SKM-1 (cell line): ENCODE data around the gene MRPL3.

Experiments
- DNase-seq: peaks from one replicate; lab custom pipeline; 2025; ENCODE audit not compliant: unreplicated experiment; lab: John Stamatoyannopoulos, UW

The MRPL3 gene

DNA sequence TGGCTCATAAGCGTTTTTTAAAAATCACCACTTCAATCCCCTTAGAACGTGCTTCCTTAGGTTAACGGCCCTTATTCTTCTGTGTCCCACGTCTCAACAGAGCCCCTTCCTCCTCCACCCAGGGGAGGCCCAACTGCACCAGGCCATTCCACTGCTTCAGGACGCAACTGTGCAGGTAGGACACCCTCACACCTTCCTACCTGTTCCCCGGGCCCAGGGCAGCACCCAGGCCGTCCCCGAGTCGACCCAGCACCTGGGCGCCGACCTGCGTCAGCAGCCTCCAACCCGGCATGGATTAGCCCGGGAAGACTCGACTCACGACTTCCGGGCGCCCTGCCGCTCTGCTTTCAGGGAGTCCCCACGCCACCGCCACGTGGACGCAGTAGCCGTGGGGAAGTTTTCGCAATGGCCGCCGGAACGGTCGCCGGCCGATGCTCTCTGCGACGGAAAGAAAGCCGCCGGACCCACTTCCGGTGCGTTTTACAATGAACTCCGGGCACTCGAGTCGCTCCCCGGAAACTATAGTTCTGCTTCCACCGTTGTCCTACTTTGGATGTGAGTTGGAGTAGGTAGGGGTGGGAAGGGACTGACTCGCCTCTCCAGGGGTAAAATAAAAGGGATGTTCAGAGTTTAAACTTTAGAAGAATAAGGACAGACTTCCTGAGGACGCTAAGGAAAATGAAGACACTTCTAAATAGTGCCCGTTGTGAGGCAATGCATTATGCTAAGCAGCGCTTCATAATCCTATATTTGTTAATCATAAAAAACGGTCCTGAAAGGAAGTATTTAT is at the start of gene MRPL3:
TSS of gene MRPL3 (minus strand) at position 442 of the 790 bp plus-strand sequence. CDS start at position 292, 150 bp downstream.
- DNase-seq, result peak; percentile 77

DNA sequence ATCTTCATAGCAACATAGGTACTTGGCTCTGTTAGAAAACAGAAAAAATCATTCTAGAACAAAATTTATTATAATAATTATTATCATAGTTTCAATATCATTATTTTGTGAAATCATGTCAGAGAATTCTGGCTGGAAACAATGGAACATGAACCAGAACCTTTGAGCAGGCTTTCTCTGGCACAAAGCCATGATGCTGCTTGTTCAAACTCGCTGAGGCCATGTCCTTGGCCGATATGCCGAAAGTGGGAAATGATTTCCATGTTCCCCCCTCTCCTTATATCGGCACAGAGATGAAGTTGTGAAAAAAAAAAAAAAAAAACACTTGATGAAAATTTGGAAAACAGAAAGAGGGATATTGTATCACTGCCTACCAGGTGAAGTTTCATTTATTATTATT is 49.0 kb upstream of the MRPL3 start:
- DNase-seq, result no peak

DNA sequence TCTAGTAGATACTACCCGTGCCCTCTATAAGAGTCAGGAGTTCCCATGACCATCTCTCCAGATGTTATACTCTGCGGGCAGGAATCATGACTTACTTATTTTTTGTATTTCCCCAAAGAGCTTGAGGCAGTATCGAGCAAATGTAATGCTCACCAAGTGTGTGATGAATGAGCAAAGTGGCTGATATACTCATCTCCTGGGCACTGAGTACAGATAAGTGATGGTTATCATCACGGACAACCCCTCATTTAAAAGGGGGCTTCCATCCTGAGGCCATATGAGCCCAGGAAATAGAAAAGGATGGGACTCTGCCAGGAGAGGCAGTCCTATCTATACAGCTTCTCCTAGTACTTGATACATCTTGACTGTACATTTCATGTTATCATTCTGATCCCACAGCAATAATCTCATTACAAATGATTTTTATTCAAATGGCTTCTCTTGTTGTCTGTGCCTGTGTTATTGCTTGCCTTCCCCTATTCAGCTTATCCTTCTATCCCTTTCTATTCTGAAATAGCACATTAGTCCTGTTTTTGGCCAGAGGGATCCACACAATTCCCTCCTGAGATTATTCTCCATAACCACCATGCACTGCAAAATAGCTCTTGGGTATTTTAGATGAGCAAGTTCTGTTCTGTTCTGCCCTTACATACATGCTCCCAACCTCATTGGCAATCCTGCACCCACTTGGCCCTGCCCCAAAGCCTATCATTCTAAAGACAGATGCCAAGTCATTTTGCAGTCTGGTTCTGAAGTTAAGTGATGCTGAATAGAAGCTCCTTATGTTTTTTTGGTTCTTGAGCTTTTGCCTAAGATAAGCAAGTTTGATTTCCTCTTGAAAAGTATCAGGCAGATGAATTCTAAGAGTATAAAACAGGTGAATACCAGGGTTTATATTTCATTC is 48.0 kb upstream of the MRPL3 start:
- DNase-seq, result no peak

DNA sequence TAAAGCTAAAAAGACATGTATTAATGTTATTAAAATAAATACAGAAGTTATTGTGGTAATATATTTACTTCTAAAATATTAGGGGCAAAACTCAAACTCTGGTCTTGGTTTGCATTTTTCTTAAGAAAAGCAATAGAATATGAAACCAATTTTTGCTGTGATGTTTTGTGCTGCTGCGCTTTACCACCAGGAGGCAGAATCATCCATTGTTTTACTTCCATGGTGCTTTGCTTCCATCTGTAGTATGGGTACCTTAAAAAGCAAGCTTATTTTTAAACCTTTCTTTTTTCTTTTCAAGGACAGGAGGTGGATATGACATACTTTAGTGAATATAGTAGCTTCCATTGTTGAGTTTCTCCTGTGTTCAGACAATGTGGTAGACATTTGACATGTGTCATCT is 46.6 kb upstream of the MRPL3 start:
- DNase-seq, result no peak

DNA sequence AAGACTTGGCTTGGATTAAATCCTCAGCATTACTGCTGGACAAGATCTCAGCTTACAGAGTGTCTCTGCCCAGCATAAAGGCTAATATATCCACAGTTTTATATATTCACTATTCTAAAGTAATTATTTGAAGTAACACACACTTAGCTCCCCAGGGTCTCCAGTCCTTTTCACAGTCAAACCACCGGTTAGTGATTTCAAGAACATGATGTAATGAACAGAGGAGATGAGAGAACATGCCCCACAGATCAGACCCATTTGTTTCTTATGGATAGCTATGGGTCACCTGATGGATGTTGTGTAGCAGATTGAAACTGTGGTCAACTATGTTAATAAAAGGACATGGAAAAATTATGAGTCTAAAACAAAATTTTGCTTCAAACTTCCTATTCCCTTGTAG is 44.8 kb upstream of the MRPL3 start:
- DNase-seq, result no peak

DNA sequence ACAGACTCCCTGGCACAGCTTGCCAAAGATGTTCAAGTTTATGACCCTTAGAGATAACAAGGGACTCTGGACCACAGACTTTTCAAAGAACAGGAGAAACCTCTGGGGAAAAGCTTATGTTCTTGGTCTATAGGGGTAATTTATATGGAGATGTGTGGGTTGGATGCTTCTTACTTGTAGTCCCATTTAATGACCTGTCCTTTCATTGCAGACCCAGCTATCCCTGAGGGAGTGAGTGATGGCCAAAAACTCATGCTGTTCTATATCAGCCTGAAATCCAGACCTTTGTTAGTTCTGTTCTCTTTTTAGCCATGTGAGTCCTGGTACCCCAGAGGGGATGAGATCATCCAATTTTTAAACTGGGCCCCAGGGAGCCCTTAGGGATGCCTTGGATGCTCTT is 43.7 kb upstream of the MRPL3 start:
- DNase-seq, result no peak

DNA sequence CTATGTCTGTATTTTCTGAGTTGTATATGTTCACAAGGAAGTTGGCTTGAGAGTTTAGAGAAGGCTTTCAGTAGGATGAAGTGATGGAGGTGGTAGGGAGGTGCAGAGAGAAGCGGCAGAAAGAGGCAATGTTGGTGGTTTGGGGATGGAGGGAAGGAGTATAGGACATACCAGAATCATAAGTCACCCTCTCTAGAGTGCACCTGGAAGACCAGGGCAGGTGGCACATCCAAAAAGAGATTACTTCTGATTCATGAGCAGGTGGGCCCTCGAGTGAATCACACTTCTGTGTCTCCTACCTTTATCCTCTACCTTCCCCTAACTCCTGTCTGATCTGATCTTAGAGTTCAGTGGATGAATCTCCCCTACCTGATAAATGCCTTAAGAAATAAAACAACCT is 41.8 kb upstream of the MRPL3 start:
- DNase-seq, result no peak

DNA sequence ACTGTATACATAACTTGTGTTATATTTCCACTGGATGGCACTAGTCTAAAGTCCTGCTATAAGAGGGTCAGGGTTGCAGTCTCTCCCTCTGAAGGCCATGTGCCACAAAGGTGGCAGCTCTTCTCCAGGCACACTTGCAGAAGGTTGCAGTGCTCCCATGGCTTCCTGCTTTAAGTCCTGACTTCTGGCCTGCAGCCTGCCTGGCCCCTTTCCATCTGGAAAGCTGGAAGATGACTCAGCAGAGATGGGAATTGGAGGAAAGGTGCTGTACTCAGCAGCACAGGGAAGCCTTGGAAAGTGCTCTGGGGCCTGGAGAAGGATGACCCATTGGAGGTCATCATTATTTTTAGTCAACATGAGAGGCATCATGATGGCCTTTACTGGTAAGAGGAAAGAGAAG is 40.9 kb upstream of the MRPL3 start:
- no peak for DNase-seq

DNA sequence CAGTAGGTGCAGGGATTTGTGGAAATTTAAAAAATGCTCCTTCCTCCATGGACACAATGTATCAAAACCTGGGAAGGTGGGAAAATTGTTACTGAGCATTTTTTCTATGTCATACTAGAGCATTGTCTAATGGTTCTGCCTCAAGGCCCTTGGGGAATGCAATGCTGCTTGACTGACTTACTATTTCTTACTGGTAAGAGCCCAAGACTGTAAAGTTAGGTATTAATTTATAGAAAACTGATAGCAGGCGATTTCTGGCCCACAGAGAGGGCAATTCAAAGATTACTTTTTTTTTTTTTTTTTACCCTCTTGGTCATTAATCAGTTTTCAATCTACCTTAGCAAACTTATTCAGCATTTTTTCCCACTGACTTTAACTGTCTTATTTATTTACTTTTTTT is 38.5 kb upstream of the MRPL3 start:
- DNase-seq, result no peak

DNA sequence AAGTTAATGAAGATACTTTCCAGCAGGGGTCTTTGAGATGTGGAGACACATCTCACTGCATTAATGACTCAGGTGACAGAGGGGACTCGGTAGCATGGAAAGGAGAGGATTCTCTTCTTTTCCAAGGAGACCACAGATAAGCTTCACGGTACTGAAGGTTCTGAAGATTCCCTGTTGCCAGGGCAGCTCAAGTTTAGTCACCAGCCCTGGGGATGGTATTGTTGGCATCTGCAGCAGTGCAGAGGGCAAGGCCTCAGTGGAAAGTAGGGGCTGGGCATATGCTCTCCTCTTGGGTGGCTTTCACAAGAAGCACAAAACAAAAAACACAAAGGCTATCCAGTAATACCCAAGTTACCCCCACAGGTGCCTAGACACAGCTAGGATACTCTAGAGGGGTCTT is 38.0 kb upstream of the MRPL3 start:
- no peak for DNase-seq

DNA sequence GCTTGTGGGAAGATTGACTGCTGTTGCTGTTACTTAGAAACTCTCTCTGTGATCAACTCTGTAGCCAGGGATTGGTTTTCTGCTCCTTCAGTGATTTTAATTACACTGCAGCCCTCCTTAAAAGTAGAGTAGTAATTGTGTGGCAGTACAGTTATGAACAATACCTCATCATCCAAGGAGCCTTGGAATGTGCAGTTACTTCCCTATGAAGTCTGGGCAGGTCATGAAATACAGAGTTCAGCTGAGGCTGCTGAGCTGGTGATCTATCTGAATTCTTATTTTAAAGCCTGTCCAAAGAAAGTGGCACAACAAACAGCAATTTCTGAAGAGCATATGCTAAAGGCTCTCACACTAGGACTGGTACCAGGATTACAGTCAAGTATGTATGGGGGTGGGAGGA is 37.4 kb upstream of the MRPL3 start:
- no peak for DNase-seq

DNA sequence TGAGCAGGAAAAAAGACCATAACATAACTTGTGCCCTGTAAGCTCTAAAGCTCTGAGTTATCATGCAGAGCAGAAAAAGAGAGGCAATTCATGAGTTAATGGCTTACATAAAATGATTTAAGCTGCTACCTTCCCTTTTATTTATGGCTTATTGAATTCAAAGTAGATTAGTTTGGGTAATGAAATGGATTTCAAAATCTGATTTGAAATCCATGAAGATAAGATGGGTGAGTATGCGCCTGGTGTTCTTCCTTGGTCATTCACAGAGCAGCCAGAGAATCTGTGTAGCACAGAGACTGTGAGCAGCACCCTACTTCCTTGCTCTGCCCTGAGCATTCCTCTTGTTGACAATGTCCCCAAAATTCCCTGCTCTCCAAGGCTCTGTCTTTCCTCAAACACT is 36.2 kb upstream of the MRPL3 start:
- no peak for DNase-seq

DNA sequence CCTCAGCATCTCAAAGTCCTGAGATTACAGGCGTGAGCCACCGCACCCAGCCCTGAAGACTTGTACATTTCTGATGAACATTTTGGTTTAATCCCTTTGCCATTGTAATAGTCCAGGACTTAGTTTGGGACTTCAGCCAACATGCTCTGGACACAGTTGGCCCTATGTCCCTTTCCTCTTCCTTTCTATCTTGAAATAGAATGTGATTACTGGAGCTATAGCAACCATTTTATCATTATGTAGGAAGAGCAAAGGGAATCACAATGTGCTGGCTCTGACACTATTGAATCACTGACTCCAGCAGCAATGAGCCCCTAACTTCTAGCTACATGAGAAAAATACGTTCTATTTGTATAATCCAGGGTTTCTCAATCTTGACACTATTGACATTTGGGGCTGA is 34.8 kb upstream of the MRPL3 start:
- no peak for DNase-seq

DNA sequence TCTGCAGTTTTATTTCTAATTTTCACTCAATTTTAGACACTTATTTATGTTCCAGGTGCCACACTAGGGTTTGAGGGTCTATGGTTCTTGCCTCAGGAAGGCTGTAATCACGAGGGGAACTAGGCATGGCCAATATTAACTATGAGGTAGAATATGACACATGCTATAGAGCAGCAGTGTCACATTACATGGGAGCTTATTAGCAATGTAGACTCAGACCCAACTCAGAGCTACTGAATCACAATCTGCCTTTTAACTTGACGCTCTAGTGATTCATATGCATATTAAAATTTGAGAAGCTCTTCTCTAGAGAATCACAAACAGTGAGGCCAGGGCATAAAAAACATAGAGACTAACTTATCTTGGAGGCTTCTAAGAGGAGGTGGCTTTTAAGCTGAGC is 32.8 kb upstream of the MRPL3 start:
- DNase-seq, result no peak

DNA sequence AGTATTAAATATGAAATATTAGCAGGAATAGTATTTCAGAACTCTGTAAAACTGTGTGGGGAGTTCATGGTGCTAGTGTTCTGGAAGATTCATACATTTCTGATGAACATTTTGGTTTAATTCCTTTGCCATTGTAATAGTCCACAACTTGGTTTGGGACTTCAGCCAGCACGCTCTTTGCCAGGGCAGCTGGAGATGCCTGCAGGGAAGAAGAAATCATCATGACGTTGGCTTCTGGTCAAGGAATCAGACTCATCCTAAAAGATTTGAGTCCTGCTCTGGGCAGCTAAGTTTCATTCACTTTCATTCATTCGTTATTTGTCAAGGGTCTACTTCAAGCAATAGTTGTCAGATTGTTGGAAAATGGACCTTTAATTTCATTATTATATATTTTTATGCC is 32.4 kb upstream of the MRPL3 start:
- DNase-seq, result no peak

DNA sequence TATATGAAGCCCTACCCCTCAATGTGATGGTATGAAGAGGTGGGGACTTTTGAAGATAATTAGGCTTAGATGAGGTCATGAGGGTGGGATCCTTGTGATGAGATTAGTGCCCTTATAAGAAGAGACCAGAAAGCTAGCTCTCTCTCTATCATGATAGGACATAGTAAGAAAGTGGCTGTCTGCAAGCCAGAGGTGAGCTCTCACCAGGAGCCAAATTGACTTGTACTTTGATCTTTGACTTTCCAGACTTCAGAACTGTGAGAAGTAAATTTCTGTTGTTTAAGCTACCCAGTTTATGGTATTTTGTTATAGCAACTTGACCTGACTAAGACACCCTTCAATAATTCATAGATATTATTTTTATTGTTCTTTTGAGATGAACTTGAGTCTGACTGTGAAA is 29.9 kb upstream of the MRPL3 start:
- DNase-seq, result no peak

DNA sequence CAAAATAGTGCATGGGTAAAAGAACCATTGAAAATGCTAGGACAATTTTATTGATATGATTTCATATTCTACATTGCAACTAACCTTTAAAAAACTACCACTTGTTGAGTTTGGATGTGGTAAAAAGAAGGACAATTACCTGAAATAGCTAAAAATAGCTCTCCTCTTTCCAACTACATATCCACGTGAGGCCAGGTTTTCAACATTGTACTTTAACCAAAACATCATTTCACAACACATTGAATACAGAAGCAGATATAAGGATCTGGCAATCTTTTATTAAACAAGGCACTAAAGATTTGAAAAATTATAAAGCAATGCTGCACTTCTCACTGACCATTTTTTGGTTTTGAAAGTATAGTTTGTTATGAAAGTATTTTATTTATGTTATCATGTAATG is 28.1 kb upstream of the MRPL3 start:
- no peak for DNase-seq

DNA sequence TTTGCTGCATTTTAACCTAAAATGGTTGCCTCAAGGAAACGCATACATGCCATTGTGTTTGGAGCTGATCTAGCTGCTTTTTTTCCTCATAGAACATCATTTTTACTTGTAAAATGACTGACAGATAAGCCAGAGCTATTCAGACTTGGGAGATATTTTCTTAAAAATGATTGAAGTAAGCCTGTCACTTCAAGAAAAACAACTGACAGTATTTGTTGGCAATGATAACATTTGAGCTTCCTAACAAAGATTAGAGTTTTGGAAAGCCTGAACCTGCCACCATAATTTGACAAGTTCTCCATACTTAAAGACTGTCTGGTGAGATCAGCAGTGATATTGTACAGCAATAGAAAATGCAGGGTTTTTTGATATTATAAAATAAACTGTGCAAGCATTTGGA is 27.6 kb upstream of the MRPL3 start:
- no peak for DNase-seq

DNA sequence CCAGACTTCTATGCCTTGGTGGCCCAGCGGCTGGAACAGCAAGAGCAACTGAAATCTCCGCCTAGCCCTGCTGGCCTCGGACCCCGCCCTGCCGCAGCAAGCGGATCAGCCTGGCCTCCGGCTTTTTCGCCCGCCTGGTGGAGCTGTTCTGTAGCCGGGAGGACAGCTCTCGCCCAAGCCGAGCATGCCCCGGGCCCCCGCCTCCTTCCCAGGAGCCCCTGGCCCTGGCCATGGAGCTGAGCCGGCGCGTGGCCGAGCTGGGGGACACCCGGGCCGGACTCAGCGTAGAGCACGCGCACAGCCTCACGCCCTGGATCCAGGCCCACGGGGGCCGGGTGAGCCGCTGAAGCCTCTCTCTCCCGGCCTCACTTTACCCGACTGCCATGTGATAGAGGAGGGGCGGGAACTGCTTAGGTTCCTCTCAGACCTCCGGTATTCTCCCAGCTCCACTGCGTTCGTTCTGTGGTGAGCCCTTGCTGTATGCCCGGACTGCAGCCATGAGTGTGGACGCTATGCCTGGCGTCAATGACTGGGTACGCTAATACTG is 24.1 kb upstream of the MRPL3 start:
- no peak for DNase-seq

DNA sequence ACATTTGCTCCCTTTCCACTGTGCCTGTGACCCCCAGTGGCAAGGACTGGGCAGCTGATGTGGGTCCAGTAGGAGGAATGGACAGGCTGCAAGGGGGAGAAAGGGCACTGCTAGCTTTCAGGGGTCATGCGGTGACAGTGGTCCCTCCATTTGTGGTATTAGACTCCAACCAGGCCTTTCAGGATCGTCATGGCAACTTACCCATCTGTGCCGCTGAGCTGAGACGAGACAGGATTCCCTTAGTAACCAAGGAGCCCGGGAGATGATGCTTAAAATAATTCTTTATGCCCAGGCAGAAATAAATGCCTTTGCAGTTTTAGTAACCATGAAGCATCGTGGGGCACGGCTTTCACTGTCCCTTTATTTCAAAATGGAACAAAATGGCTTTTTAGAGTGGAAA is 15.9 kb upstream of the MRPL3 start:
- DNase-seq, result no peak

DNA sequence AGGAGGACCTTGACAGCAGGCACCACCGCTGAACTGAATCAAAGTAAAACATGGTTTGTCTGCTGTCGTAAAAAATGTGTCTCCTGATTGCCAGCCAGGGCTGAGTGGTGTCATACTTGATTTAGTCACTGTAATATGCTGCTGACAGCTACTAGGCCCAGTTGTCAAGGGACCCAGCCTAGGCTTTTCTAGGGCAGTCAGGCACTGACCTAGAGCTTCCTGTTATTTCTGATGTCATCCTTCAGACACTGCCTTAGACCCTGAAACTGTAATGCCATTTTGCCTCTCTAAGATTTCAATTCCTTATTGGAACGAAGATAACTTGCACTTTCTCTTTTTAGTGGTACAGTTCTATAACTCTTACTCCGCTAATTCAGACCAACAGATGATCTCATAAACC is 2.6 kb upstream of the MRPL3 start:
- DNase-seq, result no peak

DNA sequence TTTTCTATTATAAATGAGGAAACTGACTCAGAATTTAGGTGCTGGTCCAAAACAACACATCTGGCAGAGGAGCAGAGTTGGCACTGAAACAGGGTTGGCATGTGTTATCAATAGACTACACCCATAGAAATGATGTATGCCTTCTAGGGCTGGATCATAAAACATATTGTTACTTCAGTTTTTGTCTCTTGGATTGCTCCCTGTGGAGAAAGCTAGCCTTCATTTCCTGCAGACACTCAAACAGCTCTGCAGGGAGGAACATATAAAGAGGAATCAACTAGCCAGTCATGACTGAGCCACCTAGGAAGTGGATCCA is 507 bp upstream of the MRPL3 start:
- DNase-seq, result no peak
